Liver (tissue), 9 donors: Measurements from ENCODE around the gene ABHD18. TPM values are rescaled to one million over a fixed set of nuclear protein-coding genes. Genes with fewer than 3 reads are reported as not detected.

Source experiments
- DNase-seq: peaks from one replicate; pipeline ENCODE4 v3.0.0-alpha.2; 2017; ENCODE audit warnings: low spot score
- H3K27ac ChIP-seq, 2 donors: one replicate each; pipeline ENCODE4 v1.7.0; 2013; ENCODE audit warnings: inconsistent platforms in 2 of 2, low read length in 2 of 2, control low read depth in 1 of 2, low read depth in 1 of 2, mild to moderate bottlenecking in 1 of 2
- H3K27me3 ChIP-seq, 4 donors: one replicate each; pipeline versions ENCODE4 v1.6.1 to v1.7.0; 2013; ENCODE audit warnings: low read length in 3 of 4, inconsistent platforms in 1 of 4, mild to moderate bottlenecking in 1 of 4, moderate library complexity in 1 of 4; ENCODE audit not compliant: control insufficient read depth in 4 of 4, insufficient read depth in 4 of 4
- H3K36me3 ChIP-seq, 4 donors: one replicate each; pipeline versions ENCODE4 v1.6.1 to v1.7.0; 2013; ENCODE audit warnings: low read length in 3 of 4, mild to moderate bottlenecking in 3 of 4, low read depth in 1 of 4, moderate library complexity in 1 of 4; ENCODE audit not compliant: control insufficient read depth in 4 of 4, insufficient read depth in 3 of 4
- H3K4me1 ChIP-seq, 4 donors: one replicate each; pipeline versions ENCODE4 v1.6.1 to v1.7.0; 2013; ENCODE audit warnings: low read length in 3 of 4, mild to moderate bottlenecking in 3 of 4, moderate library complexity in 1 of 4; ENCODE audit not compliant: control insufficient read depth in 4 of 4, insufficient read depth in 4 of 4
- H3K4me3 ChIP-seq, 3 donors: one replicate each; pipeline versions ENCODE4 v1.6.1 to v1.7.0; 2013; ENCODE audit warnings: low read length in 3 of 3, control low read depth in 1 of 3, low read depth in 1 of 3, mild to moderate bottlenecking in 1 of 3
- H3K9ac ChIP-seq, 2 donors: one replicate each; pipeline ENCODE4 v1.7.0; 2013; ENCODE audit warnings: low read length in 2 of 2, mild to moderate bottlenecking in 2 of 2, moderate library complexity in 2 of 2, control low read depth in 1 of 2, low read depth in 1 of 2
- H3K9me3 ChIP-seq, 4 donors: one replicate each; pipeline versions ENCODE4 v1.6.1 to v1.7.0; 2013; ENCODE audit warnings: low read length in 3 of 4; ENCODE audit not compliant: control insufficient read depth in 4 of 4
- EGR1 ChIP-seq, 2 donors: IDR thresholded peaks; 2 replicates each; pipeline ENCODE4 v1.6.1; 2016 to 2018; ENCODE audit warnings: antibody characterized with exemption in 2 of 2, low read depth in 2 of 2
- FOXA1 ChIP-seq: IDR thresholded peaks from 2 replicates; pipeline ENCODE4 v1.6.1; 2016; ENCODE audit warnings: antibody characterized with exemption
- FOXA2 ChIP-seq: IDR thresholded peaks from 2 replicates; pipeline ENCODE4 v1.6.1; 2016; ENCODE audit warnings: antibody characterized with exemption
- GABPA ChIP-seq, 2 donors: IDR thresholded peaks in 1 of 2; conservative IDR thresholded peaks in 1 of 2; 2 replicates each; pipeline ENCODE4 v1.6.1; 2016; ENCODE audit warnings: antibody characterized with exemption in 2 of 2, mild to moderate bottlenecking in 1 of 2, moderate library complexity in 1 of 2
- HNF4A ChIP-seq, 2 donors: conservative IDR thresholded peaks; 2 replicates each; pipeline ENCODE4 v1.6.1; 2016; ENCODE audit warnings: antibody characterized with exemption in 2 of 2, mild to moderate bottlenecking in 2 of 2
- HNF4G ChIP-seq: IDR thresholded peaks from 2 replicates; pipeline ENCODE4 v1.6.1; 2016; ENCODE audit warnings: antibody characterized with exemption
- JUND ChIP-seq, 2 donors: IDR thresholded peaks; 2 replicates each; pipeline ENCODE4 v1.6.1; 2016; ENCODE audit warnings: antibody characterized with exemption in 2 of 2
- NR2F2 ChIP-seq: IDR thresholded peaks from 2 replicates; pipeline ENCODE4 v1.6.1; 2016; ENCODE audit warnings: antibody characterized with exemption
- RAD21 ChIP-seq, 2 donors: IDR thresholded peaks; 2 replicates each; pipeline ENCODE4 v1.6.1; 2016; ENCODE audit warnings: antibody characterized with exemption in 2 of 2, mild to moderate bottlenecking in 2 of 2
- RXRA ChIP-seq, 2 donors: IDR thresholded peaks; 2 replicates each; pipeline ENCODE4 v1.6.1; 2017 to 2018; ENCODE audit warnings: antibody characterized with exemption in 2 of 2, mild to moderate bottlenecking in 1 of 2
- SP1 ChIP-seq: IDR thresholded peaks from 2 replicates; pipeline ENCODE4 v1.6.1; 2018; ENCODE audit warnings: antibody characterized with exemption, mild to moderate bottlenecking
- TAF1 ChIP-seq: conservative IDR thresholded peaks from 2 replicates; pipeline ENCODE4 v1.6.1; 2016; ENCODE audit warnings: antibody characterized with exemption, mild to moderate bottlenecking
- YY1 ChIP-seq: IDR thresholded peaks from 2 replicates; pipeline ENCODE4 v1.6.1; 2016; ENCODE audit warnings: antibody characterized with exemption, mild to moderate bottlenecking
- WGBS: extraction: QIAGEN DNeasy Blood & Tissue Kit; methylation state at CpG from one replicate; pipeline ENCODE4 v1.1.7; 2013; 5-methylcytosine and 5-hydroxymethylcytosine counted together
- polyA plus RNA-seq, 2 donors: library from polyadenylated mRNA; stranded (reverse) in 1 of 2; unstranded in 1 of 2; fragments of 200-250 nt in 1 of 2; fragments of >200 nt in 1 of 2; fragmentation: Nextera tagmentation in 1 of 2; extraction: Ambion mirVana in 1 of 2; gene quantifications; one replicate each; pipeline versions ENCODE4 v1.2.1 to v1.2.3, GENCODE V29; 2013 to 2015
- total RNA-seq, 2 donors: library from RNA; depleted of rRNA; stranded (reverse); fragments of >200 nt; gene quantifications; one replicate each; pipeline ENCODE4 v1.2.3, GENCODE V29; 2014
- TF ChIP-seq, protein P1 (sequence below): IDR thresholded peaks from 2 replicates; pipeline ENCODE4 v1.6.1; 2016; ENCODE audit warnings: antibody characterized with exemption
- TF ChIP-seq, protein P2 (sequence below): fragments of 150-350 bp; IDR thresholded peaks from 2 replicates; pipeline ENCODE4 v1.5.1; 2017; ENCODE audit warnings: improper control_type of control experiment, low read depth, low read length; ENCODE audit not compliant: missing input control
- TF ChIP-seq, protein P3 (sequence below): IDR thresholded peaks from 2 replicates; pipeline ENCODE4 v1.6.1; 2016; ENCODE audit warnings: antibody characterized with exemption
- TF ChIP-seq, protein P4 (sequence below): IDR thresholded peaks from 2 replicates; pipeline ENCODE4 v1.6.1; 2016; ENCODE audit warnings: antibody characterized with exemption, mild to moderate bottlenecking
- TF ChIP-seq, protein P5 (sequence below): IDR thresholded peaks from 2 replicates; pipeline ENCODE4 v1.6.1; 2016; ENCODE audit warnings: antibody characterized with exemption
- donor health status: healthy.
- donor health status: healthy.
- donor health status: healthy.
- donor health status: healthy.
- donor health status: healthy.

The ABHD18 gene
- total and polyA plus RNA-seq, 4 donors = 3.9 to 14.1 (median 8.5) TPM

GRCh38 chr4:127997534-127998388 lies 32.6 kb downstream of the ABHD18 start:
- Histone ChIP-seq H3K9me3 (peaks cover 0 to 7% (median 1%) of the 10 kb centered on the region in 4 donors), H3K4me3 (no peak overlapping the region), H3K27ac (no peak overlapping the region), H3K4me1 (no peaks in the 10 kb centered on the region), H3K36me3 (peaks cover 0 to 9% (median 3%) of the 10 kb centered on the region in 4 donors), H3K9ac (no peak overlapping the region), H3K27me3 (no peaks in the 10 kb centered on the region)
- no peak for DNase-seq
- WGBS = 87% methylated on average over 8 of the region's 8 CpGs
- TF ChIP-seq HNF4A (conservative IDR thresholded peaks at IDR 0.05) = no peak
- no peak for TF ChIP-seq SP1
- no peak for TF ChIP-seq HNF4G
- TF ChIP-seq, protein P1, sequence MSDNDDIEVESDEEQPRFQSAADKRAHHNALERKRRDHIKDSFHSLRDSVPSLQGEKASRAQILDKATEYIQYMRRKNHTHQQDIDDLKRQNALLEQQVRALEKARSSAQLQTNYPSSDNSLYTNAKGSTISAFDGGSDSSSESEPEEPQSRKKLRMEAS = no peak
- TF ChIP-seq JUND (IDR thresholded peaks at IDR 0.05) = no peak
- no peak for TF ChIP-seq FOXA1
- no peak for TF ChIP-seq TAF1
- TF ChIP-seq, protein P2, sequence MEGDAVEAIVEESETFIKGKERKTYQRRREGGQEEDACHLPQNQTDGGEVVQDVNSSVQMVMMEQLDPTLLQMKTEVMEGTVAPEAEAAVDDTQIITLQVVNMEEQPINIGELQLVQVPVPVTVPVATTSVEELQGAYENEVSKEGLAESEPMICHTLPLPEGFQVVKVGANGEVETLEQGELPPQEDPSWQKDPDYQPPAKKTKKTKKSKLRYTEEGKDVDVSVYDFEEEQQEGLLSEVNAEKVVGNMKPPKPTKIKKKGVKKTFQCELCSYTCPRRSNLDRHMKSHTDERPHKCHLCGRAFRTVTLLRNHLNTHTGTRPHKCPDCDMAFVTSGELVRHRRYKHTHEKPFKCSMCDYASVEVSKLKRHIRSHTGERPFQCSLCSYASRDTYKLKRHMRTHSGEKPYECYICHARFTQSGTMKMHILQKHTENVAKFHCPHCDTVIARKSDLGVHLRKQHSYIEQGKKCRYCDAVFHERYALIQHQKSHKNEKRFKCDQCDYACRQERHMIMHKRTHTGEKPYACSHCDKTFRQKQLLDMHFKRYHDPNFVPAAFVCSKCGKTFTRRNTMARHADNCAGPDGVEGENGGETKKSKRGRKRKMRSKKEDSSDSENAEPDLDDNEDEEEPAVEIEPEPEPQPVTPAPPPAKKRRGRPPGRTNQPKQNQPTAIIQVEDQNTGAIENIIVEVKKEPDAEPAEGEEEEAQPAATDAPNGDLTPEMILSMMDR = no peak
- no peak for TF ChIP-seq GABPA (IDR thresholded peaks at IDR 0.05 in 1 of 2, conservative IDR thresholded peaks at IDR 0.05 in 1 of 2)
- TF ChIP-seq, protein P3, sequence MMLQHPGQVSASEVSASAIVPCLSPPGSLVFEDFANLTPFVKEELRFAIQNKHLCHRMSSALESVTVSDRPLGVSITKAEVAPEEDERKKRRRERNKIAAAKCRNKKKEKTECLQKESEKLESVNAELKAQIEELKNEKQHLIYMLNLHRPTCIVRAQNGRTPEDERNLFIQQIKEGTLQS = no peak
- TF ChIP-seq YY1 = no peak
- no peak for TF ChIP-seq EGR1 (IDR thresholded peaks at IDR 0.05; ENCODE audit: low read depth in 2 of 2)
- TF ChIP-seq FOXA2 = no peak
- TF ChIP-seq, protein P4, sequence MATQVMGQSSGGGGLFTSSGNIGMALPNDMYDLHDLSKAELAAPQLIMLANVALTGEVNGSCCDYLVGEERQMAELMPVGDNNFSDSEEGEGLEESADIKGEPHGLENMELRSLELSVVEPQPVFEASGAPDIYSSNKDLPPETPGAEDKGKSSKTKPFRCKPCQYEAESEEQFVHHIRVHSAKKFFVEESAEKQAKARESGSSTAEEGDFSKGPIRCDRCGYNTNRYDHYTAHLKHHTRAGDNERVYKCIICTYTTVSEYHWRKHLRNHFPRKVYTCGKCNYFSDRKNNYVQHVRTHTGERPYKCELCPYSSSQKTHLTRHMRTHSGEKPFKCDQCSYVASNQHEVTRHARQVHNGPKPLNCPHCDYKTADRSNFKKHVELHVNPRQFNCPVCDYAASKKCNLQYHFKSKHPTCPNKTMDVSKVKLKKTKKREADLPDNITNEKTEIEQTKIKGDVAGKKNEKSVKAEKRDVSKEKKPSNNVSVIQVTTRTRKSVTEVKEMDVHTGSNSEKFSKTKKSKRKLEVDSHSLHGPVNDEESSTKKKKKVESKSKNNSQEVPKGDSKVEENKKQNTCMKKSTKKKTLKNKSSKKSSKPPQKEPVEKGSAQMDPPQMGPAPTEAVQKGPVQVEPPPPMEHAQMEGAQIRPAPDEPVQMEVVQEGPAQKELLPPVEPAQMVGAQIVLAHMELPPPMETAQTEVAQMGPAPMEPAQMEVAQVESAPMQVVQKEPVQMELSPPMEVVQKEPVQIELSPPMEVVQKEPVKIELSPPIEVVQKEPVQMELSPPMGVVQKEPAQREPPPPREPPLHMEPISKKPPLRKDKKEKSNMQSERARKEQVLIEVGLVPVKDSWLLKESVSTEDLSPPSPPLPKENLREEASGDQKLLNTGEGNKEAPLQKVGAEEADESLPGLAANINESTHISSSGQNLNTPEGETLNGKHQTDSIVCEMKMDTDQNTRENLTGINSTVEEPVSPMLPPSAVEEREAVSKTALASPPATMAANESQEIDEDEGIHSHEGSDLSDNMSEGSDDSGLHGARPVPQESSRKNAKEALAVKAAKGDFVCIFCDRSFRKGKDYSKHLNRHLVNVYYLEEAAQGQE = no peak
- TF ChIP-seq, protein P5, sequence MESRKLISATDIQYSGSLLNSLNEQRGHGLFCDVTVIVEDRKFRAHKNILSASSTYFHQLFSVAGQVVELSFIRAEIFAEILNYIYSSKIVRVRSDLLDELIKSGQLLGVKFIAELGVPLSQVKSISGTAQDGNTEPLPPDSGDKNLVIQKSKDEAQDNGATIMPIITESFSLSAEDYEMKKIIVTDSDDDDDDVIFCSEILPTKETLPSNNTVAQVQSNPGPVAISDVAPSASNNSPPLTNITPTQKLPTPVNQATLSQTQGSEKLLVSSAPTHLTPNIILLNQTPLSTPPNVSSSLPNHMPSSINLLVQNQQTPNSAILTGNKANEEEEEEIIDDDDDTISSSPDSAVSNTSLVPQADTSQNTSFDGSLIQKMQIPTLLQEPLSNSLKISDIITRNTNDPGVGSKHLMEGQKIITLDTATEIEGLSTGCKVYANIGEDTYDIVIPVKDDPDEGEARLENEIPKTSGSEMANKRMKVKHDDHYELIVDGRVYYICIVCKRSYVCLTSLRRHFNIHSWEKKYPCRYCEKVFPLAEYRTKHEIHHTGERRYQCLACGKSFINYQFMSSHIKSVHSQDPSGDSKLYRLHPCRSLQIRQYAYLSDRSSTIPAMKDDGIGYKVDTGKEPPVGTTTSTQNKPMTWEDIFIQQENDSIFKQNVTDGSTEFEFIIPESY = no peak
- TF ChIP-seq NR2F2 = no peak
- TF ChIP-seq RAD21 (IDR thresholded peaks at IDR 0.05) = no peak
- TF ChIP-seq RXRA (IDR thresholded peaks at IDR 0.05) = no peak
